ENCODE results near the gene CLDN22.

Gene CLDN22

DNA sequence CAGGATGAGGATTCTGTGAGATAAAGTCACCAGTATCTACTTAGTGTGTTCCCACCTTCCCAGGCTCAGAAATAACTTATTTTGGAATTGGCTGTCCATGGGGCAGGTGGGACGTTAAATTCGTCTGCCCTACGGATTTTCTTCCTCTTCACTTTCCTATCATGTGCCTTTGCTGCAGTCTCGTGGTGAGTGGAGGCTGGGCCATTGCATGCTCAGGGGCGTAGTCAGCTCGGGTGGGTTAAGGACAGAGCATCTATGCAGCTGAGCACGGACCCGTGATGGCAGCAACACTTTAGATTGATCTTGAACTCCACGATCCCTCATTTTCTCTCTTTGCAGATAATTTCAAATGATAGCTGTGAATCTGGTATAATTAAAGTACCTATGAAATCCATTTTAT, 51.5 kb downstream of the CLDN22 start:
- no peak for DNase-seq
